ENCODE results near the gene ABCB11.

The ABCB11 gene

DNA sequence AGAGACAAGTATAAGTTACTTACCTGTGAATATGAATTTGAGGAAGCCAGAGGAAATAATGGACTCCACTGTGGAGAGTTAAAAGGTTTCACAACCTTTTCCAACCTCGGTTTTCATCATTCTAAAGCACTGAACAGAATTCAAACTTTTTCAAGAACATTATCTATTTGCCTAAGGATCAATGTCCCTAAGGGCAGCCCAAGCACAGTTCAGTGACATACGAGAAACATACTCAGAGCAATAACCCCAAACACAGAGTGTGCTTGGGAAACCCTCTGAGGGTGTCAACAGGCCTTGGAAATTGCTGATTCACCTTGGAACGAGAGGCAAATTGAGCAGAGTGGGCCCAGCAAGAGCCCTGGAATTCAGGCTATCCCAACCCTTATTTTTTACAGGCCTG is at the start of gene ABCB11:
Gene ABCB11 (minus strand): TSS at position 123 of the 400 bp plus-strand sequence. CDS start 13,199 bp downstream, outside the sequence.
- no peak within 1 kb of the TSS for H3K4me3 ChIP-seq (ENCODE audit: control insufficient read depth, low read depth, low read length)
- TF ChIP-seq, protein P1, sequence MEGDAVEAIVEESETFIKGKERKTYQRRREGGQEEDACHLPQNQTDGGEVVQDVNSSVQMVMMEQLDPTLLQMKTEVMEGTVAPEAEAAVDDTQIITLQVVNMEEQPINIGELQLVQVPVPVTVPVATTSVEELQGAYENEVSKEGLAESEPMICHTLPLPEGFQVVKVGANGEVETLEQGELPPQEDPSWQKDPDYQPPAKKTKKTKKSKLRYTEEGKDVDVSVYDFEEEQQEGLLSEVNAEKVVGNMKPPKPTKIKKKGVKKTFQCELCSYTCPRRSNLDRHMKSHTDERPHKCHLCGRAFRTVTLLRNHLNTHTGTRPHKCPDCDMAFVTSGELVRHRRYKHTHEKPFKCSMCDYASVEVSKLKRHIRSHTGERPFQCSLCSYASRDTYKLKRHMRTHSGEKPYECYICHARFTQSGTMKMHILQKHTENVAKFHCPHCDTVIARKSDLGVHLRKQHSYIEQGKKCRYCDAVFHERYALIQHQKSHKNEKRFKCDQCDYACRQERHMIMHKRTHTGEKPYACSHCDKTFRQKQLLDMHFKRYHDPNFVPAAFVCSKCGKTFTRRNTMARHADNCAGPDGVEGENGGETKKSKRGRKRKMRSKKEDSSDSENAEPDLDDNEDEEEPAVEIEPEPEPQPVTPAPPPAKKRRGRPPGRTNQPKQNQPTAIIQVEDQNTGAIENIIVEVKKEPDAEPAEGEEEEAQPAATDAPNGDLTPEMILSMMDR (conservative IDR thresholded peaks at IDR 0.05; ENCODE audit: control insufficient read depth, insufficient read depth, low read depth, low read length), result no peak
- no peak for DNase-seq (ENCODE audit: low read depth)

DNA sequence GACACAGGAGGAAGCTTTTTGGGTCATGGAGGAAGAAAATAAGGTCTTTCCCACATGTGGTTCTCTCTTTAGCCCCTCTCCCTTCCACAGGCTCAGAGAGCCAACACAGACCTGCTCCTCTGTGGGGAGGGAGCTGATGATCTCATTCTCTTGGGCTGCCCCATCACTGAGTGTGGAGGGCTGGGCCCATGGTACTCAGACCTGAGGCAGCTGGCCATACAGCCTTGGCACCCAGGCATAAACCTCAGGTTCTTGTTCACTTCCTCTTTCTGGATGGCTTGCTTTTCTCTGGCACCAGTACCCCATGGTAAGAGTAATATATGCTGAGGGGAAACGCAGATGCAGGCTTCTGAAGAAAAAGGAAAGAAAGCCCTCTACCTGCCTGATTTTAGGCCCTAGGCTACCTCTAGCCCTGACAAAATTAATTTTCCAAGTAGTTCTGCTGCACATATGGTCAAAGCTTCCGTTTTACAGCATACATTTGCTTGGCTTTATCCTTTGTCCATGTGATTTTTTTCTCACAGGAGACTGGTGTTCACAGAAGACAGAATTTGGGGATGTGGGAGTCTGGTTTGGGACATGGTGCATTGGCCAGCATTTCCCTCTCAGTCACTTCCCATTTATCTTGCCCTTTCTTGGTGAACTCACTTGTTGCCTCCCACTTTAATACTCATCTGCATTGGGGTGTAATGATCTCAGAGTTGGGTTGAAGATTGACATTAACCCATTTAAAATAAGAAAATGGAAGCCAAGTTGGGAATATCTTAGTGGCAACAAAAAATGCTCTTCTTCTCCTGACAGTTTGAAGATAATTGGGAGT is 49.3 kb upstream of the ABCB11 start:
- H3K4me3 ChIP-seq (ENCODE audit: control insufficient read depth, low read depth, low read length), result no peak overlapping the region
- TF ChIP-seq, protein P1 (conservative IDR thresholded peaks at IDR 0.05; ENCODE audit: control insufficient read depth, insufficient read depth, low read depth, low read length), result no peak
- no peak for DNase-seq (ENCODE audit: low read depth)

DNA sequence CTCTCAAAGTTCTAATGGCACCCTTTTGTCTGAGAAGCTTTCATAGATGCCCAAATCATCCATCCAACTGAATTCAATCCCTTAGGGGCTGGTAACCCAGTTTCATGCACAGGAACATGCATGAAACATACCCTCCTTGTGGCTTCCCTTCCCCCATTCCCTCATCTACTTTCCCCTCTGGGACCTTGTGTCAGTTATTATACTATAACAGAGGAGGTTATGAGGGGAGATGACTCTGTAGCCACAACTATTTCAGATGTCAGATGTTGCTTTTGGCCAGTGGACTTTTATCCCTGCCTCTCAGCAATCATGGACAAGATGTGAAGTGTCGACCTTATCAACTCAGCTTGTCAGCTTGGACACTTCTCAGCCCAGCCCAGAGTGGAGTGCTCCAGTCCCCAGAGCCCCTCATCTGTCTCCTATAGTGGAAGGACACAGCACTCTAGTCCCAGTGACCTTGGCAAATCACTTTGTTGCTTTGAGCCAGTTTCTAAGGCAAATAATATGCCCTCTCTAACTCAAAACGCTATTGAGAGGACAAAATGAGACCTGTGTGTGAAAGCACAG is 46.6 kb upstream of the ABCB11 start:
- peak; percentile 26 for DNase-seq (ENCODE audit: low read depth)
- no peak overlapping the region for H3K4me3 ChIP-seq (ENCODE audit: control insufficient read depth, low read depth, low read length)
- TF ChIP-seq, protein P1 (conservative IDR thresholded peaks at IDR 0.05; ENCODE audit: control insufficient read depth, insufficient read depth, low read depth, low read length), result no peak

DNA sequence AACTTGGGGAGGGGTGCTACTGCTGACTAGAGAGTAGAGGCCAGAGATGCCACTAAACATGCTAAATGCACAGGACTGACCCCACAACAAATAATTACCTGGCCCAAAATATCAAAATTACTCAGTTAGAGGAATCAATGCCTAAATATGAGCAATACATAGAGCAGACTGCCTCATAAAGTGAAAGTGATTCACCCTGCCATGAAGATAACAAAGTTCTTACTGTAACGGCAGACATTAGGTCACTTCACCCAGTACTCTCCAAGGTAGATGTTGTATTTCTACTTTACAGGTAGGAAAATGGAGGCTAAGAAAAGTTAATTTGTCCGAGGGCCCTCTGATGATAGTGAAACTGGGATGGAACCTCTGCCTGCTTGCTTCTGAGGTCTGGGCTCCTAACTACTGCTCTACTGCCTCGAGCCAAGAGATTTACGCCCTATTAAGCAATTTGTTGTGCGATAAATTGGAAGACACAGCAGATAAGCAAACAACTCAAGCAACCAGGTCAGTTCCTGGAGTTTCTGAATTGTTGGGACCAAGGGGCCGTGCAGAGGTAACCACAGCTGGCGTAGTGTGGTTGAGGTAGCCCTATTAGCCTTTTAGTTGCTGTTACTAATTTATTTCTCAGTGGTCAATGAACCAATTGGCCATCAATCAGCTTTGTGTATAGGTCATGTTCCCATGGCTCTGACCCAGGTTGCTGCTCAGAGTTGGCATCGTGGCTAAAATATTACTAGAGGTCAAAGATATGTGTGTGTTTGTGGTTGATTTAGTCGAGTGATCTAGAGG is 43.0 kb upstream of the ABCB11 start:
- TF ChIP-seq, protein P1 (conservative IDR thresholded peaks at IDR 0.05; ENCODE audit: control insufficient read depth, insufficient read depth, low read depth, low read length), result no peak
- no peak overlapping the region for H3K4me3 ChIP-seq (ENCODE audit: control insufficient read depth, low read depth, low read length)
- peak; percentile 15 for DNase-seq (ENCODE audit: low read depth)

DNA sequence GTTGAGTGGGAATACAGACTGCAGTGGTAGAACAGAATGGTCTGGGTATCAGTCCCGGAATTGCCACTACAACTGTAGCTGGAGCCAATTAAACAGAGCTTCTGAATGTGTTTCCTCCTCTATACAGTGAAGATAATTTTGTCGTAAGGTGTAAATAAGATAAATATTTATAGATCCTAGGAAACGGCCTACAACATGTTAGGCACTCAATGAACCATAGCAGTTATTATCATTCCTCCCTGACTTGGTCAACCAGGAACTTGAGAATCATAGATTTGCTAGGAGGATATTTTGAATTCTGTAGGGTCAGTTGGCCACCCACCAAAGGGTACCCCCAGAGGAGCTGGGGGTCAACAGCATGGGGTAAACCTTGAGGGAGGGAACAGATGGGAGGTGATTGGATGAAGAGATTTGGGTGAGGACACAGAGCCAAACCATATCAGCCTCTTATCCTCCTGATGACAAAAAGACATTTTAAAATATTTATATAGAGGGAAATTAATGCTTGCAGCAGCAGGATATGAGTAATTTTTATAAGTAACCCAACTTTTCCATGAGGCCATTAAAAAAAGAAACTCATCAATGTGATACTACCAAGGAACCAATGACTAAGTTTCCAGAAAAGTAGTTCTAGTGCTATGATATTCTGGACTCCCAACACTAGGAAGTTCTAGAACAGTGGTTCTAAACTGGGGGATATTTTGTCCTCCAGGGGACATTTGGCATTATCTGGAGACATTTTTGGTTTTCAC is 42.3 kb upstream of the ABCB11 start:
- no peak overlapping the region for H3K4me3 ChIP-seq (ENCODE audit: control insufficient read depth, low read depth, low read length)
- DNase-seq (ENCODE audit: low read depth), result peak; percentile 21
- TF ChIP-seq, protein P1 (conservative IDR thresholded peaks at IDR 0.05; ENCODE audit: control insufficient read depth, insufficient read depth, low read depth, low read length), result no peak
